GM21360 (cell line): ENCODE results near the gene CLN6.
"Not testable (repeated sequence)": the region's sequence is repeated elsewhere in the genome, so short reads cannot be mapped to it uniquely, and the experiment has no call there.

Source experiments
- ATAC-seq: cut with Tn5 transposase; IDR thresholded peaks from one replicate; pipeline ENCODE4 v1.9.1; 2021; ENCODE audit warnings: mild to moderate bottlenecking, moderate library complexity; ENCODE audit not compliant: unreplicated experiment

The CLN6 gene

GRCh38 chr15:68256675-68257450 is 27.3 kb upstream of the CLN6 start:
- no peak for ATAC-seq

- ATAC-seq, result no peak
Observed at GRCh38 chr15:68252925-68253534, 23.5 kb upstream of the CLN6 start.

- ATAC-seq, result no peak
Observed at GRCh38 chr15:68249058-68249713, 19.7 kb upstream of the CLN6 start.

- no peak for ATAC-seq
Observed at GRCh38 chr15:68244235-68244634, 14.7 kb upstream of the CLN6 start.

- no peak for ATAC-seq
Observed at GRCh38 chr15:68241088-68241935, 11.8 kb upstream of the CLN6 start.

GRCh38 chr15:68239025-68239424 is 9.5 kb upstream of the CLN6 start:
- ATAC-seq, result no peak

GRCh38 chr15:68235022-68235421 is 5.5 kb upstream of the CLN6 start:
- no peak for ATAC-seq

- ATAC-seq, result not testable (repeated sequence)
Observed at GRCh38 chr15:68234520-68234919, 5.0 kb upstream of the CLN6 start.

- no peak for ATAC-seq
Observed at GRCh38 chr15:68234060-68234459, 4.5 kb upstream of the CLN6 start.

GRCh38 chr15:68232937-68233336 is 3.4 kb upstream of the CLN6 start:
- ATAC-seq, result no peak

GRCh38 chr15:68232449-68232848 is 2.9 kb upstream of the CLN6 start:
- no peak for ATAC-seq

- no peak for ATAC-seq
Observed at GRCh38 chr15:68231102-68231818, 1.7 kb upstream of the CLN6 start.

- ATAC-seq, result peak; percentile 27
Observed at GRCh38 chr15:68230157-68231100, 901 bp upstream of the CLN6 start.

- ATAC-seq, result no peak
Observed at GRCh38 chr15:68228971-68229385, 550 bp downstream of the CLN6 start.

- no peak for ATAC-seq
Observed at GRCh38 chr15:68228143-68228970, 1.2 kb downstream of the CLN6 start.

- ATAC-seq, result no peak
Observed at GRCh38 chr15:68227643-68228142, 1.8 kb downstream of the CLN6 start.

- ATAC-seq, result not testable (repeated sequence)
Observed at GRCh38 chr15:68225442-68225841, 4.1 kb downstream of the CLN6 start.

GRCh38 chr15:68224546-68225250 is 4.8 kb downstream of the CLN6 start:
- no peak for ATAC-seq
